Stimulated activated CD8-positive, alpha-beta memory T cell treated with anti-CD3 and anti-CD28 coated beads, Interleukin-4, amount 100 ng/mL, for 4 hours (primary cell): ENCODE results near the gene GRM7.

Experiments
- DNase-seq, 2 donors: peaks; one replicate each; pipeline ENCODE4 v3.0.0-alpha.2; 2020; ENCODE audit warnings: low read depth in 2 of 2, low spot score in 1 of 2

GRM7 gene

DNA sequence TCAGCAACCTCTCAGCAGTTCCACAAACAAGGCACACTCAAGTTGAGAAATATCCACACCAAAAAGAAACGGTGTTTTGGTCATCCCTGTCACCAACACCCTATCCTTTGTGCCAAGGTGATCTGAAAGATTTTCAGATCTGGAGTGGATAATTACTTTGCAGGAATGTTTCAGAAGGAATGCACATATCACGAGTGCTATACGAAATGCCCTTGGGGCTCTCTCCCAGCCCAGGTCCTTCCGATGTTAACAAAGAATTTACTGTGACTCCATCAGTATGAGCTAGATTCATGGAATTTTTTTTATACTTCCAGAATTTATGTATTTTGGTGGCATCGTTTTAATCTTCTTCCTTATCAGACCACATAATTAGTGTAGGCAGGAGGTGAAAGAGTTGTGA is 105.0 kb downstream of the GRM7 start:
- DNase-seq, result no peak

DNA sequence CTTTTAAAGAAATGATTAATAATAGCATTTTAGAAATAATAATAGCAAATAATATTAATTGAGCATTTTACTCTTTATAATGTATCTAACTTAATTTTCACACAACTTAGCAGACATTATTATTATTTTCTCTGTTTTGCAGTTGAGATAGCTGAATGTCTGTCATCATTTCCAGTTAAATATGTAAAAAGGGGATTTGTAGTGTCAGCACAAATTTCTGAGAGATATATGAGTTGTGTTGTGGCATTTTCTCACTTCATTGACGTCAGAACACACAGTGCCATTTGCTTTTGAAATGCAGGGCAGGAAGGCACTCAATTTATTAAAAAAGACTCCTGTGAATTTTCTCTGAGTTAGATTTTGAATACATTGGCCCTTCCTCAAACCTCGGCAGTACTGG is 111.0 kb downstream of the GRM7 start:
- DNase-seq, result no peak

DNA sequence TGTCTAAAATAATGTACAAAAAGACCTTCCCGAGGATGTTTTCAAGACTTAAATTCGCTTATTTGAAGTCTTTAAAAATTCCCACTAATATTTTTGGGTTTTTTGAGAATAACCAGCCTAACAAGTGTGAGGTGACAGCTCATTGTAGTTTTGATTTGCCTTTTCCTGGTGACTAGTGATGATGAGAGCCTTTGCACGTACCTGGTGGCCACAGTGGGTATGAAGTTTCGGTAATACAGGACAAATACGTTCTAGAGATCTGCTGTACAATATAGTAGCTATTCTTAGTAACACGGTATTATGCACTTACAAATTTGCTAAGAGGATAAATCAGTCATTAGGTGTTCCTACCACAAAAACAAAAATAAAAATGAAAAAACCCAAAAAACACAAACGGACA is 124.9 kb downstream of the GRM7 start:
- DNase-seq, result no peak

DNA sequence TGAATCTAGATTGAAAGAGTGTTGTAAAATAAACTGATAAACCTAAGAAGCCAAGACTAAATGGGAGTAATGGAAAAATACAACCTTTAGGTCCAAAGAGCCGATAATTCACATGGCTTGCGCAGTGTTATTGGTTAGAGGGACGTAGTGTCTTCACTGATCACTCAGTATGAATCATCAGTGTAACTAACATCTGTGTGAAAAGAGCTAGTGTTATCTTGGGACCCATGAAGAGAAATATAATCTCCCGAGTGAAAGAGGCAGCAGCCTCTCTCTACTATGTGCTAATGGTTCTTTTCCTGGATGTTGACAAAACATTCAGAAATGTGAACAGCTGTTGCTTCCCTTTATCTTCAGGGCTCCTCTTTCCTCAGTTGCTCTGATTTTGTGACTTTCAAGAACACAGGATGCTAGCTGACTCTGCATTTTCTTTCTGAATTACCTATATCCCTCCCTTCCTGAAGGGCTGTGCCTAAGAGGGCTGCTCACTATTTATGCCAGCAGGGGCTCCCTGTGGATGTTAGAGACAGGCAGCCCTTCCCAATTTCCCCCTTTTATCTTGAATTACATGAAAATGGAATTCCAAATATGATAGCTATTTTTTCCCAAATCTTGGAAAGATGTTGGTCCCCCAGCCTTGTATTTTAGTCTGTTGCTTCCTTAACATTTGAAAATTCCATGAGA is 128.8 kb downstream of the GRM7 start:
- no peak for DNase-seq

DNA sequence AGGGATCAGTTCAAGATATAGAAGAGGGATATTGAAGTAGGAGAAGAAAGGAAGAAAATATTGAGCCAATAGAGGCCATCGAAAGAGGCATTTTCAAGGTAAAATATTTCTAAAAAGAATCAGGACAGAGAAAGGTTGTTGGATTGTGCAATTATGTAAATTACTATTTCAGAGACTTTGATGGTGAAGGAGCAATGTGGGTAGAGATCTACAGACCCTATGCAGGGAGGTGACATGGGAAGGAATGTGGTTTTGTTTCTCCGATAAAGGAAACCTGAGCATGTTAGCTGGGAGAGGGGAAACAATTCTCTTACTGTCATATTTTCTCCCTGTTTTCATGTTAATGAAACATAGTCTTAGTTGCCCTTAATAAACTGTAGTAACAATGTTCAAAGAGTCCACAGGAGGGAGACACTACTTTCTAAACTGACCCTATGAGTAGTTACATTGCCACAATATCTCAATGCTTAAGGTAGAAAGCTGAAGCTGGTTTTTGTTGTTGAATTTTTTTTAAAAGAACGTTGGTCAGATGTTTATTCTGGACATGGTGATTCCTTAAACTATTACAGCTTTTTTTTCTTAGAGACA is 133.3 kb downstream of the GRM7 start:
- DNase-seq, result no peak

DNA sequence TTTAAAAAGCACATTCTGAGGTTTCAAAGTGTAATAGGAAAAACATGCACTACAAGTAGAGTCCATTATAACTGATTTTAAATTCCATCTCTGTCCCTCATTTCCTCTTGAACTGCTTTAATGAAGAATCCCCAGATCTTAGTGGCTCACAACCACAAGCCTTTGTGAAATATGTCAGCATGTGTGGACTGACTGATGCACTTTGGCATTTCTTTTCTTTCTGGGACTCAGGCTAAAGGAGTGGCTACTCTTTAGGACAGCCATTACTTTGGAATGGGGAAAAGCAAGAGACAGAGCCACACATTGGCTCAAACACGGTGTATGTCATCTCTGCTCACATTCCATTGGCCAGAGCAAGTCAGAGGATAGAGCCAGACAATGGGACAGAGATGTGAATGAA is 139.6 kb downstream of the GRM7 start:
- no peak for DNase-seq

DNA sequence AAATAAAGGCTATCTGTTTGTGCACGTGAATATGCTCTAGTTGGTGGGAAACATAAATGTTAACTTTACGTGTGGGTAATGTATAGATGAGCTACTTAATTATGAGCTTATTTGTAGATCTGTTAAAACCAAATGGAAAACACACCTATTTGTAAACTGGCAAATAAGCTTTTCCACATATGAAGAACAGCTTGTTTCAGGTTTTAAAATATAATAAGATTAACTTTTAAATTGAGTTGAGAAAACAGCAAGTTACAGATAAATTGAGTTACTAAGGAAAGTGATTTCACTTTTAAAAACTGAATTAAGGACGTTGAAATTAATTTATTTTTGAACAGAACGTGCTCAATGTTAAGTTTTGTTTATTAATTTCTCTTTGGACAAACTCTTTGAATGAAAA is 140.5 kb downstream of the GRM7 start:
- no peak for DNase-seq

DNA sequence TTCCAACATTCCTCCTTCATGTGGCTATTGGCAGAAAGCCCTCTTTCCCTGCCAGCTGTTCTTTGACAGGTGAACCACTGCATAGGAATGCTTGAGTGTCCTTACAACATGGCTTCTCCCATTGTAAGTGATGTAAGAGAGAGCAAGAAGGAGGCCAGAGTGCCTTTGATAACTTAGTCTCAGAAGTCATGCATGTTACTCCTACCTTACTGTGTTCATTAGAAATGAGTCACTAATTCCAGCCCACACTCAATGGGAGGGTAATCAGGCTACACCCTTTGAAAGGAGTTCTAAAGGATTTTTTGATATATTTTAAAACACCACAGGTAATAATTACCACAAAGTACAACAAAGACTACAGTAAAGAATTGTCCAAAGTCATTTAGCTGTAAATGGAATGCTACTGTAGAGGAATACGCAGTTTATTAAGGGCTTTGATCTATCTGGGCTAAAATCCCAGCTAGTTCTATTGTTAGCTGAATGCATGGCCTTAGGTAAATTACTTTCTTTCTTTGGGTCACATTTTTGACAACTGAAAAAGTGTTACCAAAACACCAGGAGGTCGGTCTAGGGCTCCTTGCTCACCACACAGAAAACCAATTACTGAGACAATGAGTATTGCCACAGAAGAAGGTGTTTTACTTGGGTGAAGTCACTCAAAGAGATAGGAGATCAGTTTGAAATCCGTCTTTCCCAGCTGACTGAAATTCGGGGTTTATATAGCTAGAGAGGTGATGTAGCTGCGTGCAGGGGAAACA is 154.9 kb downstream of the GRM7 start:
- DNase-seq, result no peak

DNA sequence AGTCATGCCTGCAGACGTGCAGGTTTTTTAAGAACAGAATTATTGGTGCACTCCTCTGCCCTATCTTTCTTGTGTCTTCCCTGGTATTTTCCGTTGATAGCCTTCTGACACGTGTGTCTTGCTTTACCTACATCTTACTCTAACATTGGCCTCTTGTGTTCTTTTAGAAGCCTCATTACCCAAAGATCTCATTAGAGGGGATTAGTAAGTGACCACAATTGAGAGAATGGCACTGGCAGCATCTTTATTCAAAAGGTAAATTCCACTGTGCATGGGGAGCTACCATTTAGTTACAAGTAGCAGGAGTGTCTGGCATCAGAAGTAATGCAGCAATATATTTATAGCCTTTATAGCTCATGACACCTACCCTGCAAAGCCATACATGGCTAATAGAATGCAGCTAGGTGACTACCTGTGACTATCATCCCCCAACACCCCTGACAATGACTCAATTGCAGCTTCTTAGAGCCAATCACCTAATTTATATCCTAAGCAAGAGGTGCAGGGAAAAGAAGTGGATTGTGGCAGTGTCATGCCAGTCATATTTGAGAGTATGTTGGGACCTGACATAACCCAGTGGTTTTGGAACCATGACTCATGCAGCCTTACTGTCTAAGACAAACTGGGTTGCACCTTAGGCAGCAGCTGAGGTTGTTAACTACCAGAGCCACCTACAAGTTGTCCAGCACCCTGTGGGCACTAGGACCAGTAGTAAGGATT is 164.8 kb downstream of the GRM7 start:
- no peak for DNase-seq

DNA sequence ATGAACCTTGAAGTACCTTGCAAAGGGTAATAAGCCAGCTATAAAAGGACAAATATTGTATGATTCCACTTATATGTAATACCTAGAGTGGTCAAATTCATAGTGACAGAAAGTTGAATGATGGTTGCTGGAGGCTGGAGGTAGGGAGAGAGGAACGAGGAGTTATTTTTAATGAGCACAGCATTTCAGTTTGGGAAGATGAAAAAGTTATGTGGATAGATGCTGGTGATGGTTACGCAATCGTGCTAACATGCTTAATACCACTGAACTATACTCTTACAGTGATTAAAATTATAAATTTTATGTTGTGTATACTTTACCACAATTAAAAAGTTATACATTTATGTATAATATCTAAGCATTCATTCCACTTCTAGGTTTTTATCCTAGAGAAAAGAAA is 168.6 kb downstream of the GRM7 start:
- DNase-seq, result no peak

DNA sequence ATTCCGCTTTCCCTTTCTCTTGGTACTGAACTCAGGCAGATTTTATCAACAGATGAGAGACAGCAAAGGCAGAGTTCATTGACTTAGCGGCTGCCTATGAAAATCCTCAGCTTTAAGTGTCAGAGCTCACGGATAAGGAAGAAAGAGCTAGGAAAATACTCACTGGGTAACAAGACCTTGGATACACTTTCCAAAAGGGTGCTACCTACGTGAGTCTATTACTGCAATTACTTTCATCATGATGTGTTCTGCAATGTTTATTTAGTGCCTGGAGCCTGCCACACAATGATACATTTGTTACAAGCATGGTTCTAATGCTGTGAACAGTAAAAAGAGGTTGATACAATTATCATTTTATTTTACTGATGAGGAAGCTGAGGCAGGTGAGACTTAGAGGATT is 177.5 kb downstream of the GRM7 start:
- DNase-seq, result no peak

DNA sequence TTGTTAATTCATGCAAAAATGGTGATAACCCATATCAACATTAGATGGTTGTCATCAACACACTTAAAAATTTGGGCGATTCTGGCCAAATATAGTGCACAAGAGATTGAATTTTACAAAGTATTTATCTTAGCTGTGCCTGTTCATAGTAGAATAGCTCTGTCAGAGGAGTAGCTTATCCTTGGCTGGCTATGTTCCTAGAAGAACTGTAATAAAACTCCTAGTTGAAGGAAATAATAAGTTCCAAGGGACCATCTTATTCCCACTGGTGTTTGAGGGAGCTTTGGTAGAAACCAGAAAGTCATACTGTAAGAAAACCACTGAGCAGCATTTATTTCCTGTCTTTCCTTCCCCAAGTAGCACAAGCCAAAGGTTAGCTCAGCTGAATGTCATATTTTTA is 201.8 kb downstream of the GRM7 start:
- no peak for DNase-seq

DNA sequence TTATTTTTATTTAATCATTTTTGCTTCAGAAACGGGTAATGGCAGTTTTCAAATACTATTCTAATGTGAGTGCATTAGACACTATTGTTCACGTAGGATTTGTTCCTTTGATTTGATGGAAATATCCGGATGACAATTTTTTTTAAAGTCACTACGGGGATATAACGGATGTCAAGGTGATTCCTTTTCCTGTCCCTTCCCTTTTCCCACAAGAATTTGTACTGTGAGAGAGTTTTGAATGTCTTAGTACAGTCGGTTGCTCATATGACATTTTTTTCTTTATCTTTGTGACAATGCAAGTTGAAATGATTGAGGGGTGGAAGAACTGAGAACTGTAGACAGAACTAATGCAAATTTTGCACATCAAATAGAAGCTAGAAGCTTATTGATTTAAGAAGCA is 209.5 kb downstream of the GRM7 start:
- DNase-seq, result no peak

DNA sequence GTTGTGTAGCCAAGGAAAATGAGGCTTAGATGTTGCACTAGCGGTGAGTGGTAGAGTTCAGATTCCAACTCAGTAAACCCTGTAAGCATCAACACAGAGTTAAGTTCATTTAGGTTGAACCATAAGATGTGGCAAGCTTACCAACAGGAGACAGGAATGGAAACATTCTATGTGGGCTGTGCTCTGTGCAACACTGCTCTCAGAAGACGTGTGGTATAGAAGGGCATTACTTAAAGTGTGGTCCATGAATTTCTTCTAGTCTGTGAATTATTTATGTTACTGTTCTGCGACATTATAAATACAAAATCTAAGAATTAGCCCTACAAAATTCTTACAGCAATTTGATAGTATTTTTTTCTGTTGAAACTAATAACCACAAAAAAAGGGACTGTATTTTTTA is 213.3 kb downstream of the GRM7 start:
- no peak for DNase-seq

DNA sequence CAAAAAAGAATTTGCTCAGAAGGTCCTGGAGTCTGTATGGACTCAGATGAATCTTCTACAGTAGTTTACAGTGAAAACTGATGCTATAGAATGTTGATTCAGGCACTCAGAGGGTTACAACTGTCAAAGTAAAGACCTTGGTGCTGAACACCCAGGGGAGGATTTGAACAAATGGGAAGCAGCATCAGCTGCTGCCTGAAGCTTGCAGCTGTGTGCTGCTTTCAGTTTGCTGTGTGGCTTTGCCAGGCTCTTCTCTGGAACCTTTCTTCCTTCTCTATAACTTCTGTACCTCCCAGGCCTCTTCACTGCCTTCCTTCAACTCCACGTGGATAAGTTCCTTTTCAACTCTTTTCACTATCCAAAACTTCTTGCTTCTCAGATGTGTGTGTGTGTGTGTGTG is 214.2 kb downstream of the GRM7 start:
- DNase-seq, result no peak

DNA sequence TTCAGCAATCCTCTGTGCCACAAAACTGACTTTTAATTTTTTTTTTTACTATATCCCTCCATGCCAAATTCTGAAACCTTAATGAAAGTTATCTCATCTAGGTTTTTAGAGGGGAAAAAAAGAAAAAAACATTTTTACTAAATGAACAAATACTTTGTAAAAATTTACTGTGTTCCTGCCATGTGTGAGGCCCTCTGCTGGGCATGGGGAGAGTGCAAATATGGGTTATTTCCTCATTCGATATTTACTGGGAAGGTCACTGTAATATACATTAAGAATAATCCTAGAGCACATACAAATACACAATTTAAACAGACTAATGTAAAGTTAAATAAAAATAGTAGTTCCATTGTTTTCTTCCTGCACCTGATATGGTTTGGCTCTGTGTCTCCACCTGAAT is 215.0 kb downstream of the GRM7 start:
- DNase-seq, result no peak

DNA sequence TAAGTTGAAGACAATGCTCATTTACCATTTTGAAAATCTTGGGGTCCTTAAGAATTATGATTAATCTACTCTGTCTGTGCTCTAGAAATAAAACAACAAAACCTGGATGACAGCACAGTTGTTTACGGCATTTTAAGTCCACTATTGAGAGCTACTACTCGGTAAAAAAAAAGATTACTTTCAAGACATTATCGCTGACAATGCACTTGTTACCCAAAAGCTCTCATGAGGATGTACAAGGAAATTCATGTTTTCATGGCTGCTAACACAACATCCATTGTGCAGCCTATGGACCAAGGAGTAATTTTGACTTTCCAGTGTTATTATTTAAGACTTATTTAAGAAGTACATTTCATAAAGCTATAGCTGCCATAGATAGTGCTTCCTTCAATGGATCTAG is 221.3 kb downstream of the GRM7 start:
- no peak for DNase-seq

DNA sequence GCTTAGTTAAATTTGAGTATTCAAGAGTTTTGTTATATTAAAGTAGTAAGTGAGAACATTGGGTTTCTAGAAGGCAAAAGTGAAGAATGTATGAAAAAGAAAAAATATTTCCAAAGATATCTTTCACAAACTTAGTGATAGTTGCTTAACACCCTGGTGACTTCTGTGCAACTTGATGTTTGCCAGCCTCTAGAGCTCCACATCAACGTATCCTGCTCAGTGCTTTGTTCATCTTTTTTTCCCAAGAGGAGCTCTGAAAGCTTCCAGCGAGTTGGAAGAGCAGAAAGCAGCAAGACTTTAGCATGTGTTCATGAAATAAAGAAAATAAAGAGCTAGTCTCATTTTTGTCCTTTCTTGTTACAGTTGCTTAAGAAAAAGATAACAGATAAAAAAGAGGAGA is 225.5 kb downstream of the GRM7 start:
- no peak for DNase-seq

DNA sequence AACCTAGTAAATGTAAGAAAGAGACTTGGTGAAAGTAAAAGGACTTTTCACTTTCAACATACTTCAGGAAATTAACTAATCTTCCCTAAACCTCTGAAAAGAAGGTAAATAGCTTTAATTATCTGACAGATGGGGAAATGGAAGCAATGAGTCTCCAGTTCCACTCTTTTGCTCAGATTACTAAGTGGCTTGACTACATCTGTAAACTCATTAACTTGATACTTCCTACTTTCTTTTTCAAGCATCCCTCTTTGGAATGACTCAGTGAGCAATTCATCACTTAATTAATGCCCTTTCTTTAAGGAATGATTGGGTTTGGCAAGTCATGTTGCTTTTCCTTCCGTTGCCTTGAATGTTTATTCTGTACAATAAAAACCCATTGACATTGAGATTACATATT is 234.2 kb downstream of the GRM7 start:
- DNase-seq, result no peak

DNA sequence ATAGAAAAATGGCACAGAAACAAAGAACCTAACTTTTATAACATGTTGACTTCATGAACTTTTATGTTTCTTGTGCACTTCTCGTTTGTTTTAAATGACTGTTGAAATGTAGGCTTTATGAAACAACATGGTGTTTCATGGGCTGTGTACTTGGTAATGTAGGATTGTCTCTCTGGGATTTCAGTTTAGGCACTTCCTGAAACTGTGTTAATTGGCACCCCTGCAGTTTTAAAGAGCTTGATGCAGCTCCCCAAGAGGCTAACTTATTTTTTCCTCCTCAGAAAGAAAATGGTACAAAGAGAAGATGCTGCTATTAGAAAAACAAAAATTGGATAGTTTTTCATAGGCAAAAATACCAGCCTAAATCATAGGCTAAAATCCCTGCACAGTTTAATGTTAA is 239.2 kb downstream of the GRM7 start:
- no peak for DNase-seq

DNA sequence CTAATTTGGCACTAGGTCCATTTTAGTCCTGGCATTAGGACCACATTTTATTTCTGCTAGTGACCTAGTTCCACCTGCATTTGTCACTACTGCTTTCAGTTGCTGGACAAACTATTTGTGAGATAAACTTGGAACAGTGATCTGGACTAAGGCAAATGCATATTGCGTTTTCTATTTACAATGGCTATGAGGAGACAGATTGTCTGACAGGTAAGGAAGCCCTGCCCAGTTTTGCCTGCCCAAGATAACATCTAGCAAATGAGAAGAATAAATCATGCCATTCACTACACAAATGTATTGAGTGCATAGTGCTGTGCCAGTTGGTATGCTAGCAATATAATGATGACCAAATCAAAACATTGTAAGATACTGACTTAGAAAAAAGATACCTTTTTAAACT is 245.7 kb downstream of the GRM7 start:
- no peak for DNase-seq

DNA sequence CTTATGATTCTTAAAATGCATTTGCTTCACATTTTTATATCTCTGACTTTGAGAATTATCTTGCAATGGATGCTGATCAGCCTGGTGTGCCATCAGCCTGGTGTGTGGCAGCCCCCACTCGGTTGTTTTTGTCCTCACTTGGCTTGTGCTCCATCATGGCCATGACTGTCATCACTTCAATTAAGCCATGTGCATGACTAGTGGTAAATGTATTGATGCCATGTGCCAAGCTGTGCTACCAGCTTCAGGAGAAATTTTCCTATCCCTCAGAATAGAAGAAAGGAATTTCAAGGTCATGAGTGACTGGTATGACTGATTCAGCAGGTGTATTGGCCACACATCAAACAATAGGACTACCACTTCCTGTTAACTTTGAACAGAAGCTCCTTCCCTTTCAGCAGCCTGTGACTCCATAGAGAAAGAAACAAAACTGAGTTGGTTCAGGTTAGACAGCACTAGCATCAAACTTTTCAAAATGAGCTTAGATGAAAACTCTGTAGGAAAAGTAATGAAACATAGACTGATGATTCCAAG is 251.7 kb downstream of the GRM7 start:
- DNase-seq, result no peak
